CD4-positive, alpha-beta T cell treated with Interleukin-15 for 1 hour (primary cell): ENCODE measurements around the gene NTRK1.

ENCODE experiments used
- DNase-seq: peaks from one replicate; pipeline ENCODE4 v3.0.0-alpha.2; 2020

Gene NTRK1

DNA sequence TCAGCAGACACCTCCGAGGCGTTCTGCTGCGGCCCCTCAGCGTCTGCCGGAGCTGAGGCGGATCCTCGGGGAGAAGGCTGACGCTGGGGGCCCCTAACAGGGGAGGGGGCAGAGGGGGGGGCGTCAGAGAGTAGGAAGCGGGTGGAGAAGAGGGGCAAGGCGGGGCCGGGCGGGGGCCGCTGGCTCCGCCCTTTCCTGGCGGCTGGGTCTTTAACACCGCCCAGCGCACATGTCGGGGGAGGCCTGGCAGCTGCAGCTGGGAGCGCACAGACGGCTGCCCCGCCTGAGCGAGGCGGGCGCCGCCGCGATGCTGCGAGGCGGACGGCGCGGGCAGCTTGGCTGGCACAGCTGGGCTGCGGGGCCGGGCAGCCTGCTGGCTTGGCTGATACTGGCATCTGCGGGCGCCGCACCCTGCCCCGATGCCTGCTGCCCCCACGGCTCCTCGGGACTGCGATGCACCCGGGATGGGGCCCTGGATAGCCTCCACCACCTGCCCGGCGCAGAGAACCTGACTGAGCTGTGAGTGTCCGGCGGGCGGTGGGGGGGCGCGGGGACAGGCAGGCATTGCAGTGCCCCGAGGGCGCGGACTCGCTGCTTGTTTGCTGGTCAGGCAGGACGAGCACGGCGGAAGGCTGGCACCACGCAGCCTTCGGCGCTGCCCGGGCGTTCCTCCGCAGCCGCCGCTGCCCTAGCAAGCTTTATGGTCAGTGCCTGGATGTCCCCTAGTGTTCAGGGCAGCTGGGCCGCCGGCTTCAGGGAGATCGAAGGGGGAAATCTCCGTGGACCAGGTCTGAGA, at the start of gene NTRK1:
NTRK1 (plus strand) TSS at position 238 of the 796 bp plus-strand sequence; CDS start at position 308, 70 bp downstream.
- peak; percentile 62 for DNase-seq

DNA sequence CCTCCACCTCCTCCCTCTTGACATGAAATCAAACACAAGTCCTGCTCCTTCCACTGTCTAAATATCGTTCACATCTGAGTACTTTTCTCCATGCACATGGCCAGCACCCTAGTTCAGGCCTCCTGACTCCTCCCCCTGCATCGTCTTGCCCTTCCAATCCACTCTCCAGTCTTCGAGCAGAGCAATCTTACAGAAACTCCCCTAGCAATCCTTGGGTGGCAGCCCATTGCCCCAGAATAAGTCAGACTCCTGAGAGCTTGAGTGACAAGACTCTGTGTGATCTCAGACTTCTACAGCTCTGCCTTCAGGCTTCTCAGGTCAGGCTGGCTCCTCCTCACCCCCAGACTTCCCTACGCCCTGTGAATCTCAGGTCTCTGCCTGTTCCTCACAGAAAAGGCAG, 49.5 kb upstream of the NTRK1 start:
- no peak for DNase-seq

DNA sequence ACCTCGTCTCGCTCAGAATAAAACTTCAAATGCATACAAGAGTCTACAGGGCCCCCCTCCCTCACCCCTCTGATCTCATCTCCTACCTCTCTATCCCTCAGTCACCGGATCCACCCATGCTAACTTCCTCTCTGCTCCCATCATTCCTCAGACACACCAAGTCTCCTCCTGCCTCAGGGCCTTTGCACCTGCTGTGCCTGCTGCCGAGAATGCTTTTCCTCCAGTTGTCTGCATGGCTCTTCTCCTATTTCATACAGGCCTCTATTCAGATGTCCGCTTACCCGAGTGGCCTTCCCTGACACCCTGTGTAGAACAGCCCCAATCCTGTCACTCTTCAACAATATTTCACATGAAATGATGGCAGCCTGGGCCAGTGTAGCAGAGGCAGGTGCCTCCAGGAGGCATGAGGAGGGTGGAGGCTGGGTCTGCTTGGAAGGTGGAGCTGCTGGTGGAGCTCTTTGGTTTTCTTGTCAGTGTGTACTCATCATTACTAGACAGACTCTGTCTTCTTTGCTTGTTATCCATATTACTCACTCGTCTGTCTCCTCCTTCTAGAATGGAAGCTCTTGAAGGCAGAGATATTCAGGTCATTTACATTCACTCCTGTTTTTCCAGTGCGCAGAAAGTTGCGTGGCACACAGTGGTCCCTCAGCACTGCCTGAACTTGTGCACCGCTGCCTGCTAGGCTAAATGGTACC, 48.2 kb upstream of the NTRK1 start:
- DNase-seq = no peak

DNA sequence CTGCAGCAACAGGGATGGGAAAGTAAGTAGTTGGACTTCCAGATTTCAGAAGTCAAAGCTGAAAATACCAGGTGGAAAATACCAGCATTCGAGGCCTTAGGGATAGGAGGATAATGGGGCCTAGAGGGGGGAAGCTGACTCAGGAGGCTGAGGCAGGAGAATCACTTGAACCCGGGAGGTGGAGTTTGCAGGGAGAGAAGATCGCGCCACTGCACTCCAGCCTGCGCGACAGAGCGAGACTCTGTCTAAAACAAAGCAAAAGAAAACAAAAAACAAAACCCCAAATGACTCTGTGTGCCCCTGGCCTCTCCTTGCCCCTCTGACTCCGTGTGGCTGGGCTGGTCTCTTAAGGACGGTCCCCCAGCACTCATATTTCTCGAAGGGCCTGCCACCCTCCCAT, 47.4 kb upstream of the NTRK1 start:
- no peak for DNase-seq

DNA sequence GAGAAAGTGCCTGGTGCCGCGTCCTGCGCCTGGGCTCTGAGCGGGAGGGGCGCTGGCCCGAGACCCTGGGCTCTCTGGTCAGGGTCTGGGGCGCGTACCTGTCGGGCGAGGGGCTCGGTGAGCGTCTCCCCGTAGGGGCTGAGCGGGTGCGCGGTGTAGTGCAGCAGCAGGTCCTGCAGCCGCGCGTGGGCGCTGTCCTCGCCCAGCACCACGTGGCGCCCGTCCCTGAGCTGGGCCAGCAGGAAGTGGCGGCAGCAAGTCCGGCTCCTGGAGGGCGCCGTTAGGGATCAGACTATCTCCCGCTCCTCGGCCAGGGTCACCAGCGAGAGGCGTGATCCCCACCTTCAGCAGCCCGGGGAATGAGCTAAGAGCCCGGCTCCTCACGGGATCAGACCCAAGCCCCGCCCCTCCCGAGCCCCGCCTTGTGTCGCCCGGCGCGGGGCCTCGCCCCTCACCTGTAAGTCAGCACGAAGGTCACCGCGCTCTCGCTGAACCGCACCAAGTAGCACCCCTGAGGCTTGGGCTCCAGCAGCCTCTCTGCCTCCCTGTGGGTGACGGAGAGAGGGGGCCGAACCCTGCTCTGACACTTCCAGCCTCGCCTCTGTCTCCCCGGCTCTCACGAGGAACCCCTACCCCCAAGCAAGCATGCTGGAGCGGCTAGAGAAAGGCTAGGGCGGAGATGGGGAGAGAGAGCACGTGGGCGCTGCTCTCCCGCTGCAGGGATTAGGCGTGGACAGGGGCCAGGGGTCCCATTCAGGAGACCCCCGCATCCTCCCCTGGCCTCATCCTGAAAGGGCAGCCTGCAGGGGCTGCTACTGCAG, 46.7 kb upstream of the NTRK1 start:
- DNase-seq = peak; percentile 71

DNA sequence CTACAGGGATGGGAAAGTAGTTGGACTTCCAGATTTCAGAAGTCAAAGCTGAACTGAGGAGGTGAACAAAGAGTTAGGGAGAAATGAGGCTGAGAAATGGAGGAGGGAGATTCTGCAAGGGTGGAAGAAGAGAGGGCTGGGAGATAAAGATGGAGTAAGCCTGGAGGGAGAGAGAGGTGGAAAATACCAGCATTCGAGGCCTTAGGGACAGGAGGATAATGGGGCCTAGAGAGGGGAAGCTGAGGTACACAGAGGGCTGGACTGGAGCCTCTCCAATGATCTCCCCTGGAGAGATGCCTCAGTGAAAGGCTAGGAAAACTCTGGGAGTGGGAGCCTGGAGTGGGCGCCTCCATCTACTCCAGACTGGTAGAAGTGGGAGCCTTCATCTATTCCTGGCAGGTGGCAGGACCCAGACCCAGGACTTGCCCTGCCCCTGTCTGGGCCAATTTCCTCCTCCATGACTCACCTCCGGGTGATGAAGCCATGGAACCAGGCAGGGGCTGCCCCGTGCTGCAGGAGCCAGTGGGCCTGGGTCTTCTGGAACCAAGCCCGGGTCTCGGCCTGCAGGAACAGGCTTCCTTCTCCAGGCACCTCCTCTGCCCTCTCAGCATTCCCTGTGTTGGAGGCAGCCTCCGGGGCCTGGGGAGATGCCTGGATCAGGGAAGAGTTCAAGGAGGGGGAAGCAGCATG, 45.9 kb upstream of the NTRK1 start:
- DNase-seq = no peak

DNA sequence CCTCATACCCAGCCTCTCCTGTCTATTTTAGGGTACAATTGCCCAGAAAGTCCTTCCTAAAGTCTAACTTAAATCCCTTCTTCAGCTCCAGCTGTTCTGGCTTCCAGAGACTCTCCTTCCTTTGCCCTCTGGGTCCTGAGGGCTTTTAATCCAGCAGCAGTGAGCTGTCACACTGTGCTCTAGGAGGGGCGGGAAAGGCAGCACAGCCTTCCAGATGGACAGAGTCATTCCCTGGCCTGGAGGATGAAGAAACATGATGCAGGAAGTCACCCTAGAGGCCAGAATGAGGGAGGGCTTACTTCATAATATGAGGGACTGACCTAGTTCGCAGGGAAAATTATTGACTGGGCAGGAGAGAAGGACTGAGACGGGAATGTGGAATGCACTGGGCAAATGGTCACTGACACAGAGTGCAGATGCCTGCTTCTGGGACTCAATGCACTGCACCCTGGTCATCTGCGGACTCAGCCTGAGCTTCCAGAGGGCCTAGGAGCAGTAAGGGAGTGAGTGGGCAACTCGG, 45.3 kb upstream of the NTRK1 start:
- DNase-seq = no peak

DNA sequence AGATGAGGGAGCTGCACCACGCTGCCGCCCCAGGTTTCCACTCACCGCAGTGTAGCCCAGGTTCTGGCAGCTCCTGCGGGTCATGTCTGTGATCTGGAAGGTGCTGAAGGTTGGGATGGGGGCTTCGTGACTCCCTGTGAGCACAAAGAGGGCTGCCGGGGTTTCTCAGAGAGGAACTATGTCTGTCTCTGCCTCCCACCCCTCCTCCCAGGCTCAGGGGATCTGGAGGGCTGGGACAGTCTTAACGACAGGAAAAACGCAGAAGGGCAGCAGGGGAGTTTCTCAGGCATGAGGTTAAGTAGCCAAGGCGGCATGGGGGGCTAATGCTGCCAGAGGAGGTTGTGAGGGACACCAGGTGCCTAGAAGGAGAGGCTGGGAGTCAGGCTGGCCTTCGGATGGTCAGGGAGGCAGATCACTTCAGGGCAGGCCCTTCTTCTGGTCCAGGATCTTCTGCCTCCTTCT, 44.7 kb upstream of the NTRK1 start:
- DNase-seq = no peak

DNA sequence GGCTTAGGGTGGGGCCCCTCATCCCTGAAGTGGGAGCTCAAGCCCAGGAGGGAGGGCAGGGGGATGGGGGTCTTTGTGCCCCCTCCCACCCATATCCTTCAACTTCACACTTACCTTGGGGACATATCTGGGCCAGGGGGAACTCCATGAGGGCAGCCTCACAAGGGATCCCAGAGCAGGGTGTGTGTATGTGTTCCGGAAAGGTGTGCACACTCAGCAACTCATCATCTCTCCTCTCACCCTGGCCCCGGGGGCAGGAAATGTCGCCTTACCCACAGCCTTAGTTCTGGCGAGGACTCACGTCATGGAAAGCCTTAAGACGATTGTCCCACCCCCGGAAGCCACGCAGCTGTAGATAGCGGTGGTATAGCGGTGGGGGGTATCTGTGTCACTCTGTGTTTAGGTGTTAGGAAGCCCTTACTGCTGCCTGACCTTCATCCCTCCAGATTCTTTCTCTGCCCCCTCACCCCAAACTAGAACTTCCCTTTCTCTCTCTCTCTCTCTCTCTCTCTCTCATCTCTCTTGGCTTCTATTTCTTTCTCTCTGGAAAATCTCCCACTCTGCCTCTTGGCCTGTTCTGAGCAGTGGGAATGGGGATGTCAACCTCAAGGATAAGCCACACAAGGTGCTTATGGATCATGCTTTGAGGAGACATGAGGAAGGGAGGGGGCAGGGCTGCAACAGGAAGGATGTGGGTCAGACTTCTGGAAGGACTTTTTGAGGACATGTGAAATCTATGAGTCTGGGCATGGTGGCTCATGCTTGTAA, 43.9 kb upstream of the NTRK1 start, which contains the start of gene SH2D2A:
SH2D2A (minus strand) TSS at position 288 of the 768 bp plus-strand sequence; CDS start at position 148, 140 bp downstream.
- DNase-seq = peak; percentile 96

DNA sequence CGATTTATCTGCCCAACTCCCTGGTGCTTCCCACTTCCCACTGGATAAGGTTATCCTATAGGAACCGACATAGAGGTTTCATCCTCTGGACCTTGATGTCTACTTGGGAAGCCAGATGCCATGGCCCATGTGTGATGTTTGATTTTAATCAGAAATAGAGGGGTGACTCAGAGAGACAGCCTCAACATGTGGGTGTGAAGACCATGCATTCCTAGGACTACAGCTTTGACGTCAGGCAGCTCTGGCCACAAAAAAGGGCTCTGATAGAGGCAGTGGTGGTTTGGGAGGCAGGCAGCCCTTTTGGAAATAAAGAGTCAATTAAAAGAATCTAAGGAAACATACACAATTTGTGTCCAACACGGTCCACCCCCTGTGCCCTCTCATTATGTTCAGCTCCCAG, 38.9 kb upstream of the NTRK1 start:
- DNase-seq = no peak

DNA sequence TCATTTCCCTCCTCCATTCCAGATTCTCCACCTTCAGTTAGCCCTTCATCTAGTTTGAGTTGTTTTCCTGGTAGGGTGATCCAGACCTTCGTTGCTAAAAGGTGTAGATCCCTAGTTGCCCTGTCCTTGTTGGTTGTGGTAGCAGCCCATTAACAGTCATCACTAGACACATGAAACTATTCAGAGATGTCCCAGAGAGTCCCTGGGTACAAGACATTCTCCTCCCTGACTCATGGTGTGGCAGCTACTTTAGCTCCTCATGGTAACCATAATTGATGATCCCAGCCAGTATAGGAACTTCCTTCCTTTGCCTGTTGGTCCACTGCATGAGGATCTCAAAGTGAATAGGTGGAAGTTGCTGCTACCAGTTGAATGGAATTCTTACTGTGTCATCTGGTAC, 38.0 kb upstream of the NTRK1 start:
- no peak for DNase-seq

DNA sequence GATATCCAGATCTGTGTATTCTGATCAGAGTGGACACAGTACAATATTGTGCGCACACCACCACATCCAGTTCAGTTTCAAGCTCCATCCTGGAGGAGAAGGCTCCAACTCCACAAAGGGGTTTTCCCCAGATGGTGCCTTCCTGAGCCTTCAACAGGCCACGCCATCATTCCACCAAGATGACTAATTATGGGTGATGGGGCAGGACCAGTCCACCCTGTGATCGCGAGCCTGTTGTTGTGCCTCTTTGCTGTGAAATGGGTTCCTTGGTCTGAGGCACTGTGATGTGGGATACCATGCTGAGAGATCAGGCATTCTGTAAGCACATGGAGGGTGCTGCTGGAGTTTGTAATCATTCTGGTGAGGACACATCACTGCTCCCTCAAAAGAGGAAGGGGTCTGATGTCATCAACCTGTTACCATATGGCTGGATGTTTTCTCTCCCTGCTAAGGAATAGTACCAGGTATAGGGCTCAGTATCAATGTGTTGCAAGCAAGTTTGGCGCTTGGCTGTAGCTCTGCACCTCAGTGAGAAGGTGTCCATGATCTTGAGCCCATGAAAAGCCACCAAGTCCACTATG, 37.4 kb upstream of the NTRK1 start:
- DNase-seq = no peak

DNA sequence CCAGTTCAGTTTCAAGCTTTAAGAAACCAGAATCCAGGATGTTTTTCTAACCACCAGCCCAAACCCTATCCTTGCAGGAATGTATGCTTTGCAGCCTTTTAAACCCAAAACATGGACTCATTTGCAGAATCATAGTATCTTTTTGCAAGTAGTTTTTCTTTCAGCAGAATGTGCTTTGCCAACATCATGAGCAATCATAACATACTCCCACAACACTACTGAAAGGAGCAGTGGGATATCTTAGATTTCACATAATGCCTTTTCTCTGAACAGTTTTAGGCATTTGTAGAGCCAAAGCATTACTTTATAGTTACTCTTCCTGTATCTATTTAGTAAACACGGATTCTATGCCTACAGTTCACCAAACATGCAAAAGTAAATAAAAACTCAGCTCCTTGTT, 34.0 kb upstream of the NTRK1 start:
- no peak for DNase-seq

DNA sequence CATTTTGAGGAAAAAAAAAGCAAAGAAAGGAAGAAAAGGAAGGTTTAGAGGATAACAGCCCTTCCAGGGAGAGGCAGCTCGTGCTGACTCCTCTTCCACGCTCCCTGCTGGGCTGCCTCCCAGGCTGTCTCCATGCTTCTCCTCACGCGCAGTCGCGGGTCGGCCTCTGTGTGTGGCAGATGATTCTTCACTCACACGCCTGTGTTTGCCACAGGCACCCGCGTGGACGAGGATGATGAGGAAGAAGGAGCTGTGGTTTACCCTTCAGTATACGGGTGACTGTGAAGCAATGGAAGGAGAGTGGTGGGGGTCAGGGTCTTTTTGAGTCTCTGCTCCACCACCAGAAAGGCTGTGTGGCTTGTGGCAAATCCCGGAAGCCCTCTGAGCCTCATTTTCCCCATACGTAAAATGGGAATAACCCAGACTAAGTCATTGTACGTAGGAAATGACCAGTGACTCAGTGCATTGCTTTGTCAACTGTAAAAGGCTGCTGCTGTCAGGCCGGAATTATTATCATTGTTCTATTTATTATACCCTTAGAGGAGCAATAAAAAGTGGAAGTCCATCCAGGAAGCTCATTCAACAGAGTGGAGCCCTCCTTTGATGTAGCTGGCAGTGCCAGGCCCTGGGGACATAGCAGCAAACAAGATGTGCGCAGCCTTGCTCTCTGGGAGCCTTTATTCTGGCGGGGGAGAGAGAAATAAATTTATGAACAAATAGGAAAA, 32.1 kb upstream of the NTRK1 start:
- no peak for DNase-seq

DNA sequence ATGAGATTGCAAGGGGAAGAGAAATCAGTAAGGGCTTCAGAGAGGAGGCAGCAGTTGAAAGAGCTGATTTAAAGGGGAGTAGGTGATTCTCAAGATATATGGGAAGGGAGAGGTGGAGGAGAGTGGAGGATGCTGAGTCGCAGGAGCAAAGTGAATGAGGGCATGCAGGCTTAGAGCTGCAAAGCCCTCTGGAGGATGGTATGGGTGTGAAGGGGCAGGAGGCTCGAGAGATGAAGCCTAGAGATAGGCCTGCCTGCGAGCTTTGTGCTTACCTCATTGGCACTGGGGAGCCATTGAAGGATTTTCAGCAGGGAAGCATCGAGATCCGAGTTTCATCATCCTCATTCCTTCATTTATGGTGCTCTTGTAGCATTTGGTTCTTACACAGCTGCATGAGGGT, 28.2 kb upstream of the NTRK1 start:
- DNase-seq = no peak

DNA sequence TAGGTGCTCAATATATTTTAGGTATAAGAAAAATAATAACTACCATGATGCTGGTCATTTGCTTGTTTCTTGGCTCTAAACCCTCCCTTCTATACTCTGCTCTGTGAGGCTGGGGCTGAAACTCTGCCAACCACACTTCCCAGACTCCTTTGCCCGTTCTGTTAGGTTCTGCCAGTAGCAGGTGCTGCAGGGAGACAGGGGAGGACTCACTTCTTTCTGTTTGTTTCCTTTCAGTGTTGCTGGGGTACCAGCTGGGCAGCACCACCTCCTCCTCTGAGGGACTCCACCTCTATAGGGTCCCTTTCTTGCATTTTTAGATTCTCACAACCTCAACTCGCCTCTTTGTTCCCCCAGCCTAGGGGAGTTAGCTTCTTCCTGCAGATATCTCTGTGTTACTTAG, 27.1 kb upstream of the NTRK1 start:
- no peak for DNase-seq

DNA sequence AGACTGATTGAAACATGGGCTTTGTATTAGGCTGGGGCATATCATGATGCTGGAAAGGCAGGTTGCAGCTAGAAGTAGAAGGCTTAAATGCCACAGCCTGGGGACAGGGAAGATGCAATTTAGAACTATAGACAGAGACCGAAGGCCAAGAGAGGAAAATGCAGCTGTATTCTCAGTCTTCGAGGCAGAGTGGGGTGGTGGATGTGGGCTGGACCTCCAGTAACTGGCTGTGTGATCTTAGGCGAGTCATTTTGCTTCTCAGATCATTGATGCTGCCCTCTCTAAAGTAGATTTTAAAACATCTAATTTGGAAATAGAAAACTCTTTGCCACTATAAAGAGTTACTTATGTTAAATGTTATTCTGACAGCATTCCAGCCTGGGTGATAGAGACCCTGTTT, 26.3 kb upstream of the NTRK1 start:
- DNase-seq = no peak

DNA sequence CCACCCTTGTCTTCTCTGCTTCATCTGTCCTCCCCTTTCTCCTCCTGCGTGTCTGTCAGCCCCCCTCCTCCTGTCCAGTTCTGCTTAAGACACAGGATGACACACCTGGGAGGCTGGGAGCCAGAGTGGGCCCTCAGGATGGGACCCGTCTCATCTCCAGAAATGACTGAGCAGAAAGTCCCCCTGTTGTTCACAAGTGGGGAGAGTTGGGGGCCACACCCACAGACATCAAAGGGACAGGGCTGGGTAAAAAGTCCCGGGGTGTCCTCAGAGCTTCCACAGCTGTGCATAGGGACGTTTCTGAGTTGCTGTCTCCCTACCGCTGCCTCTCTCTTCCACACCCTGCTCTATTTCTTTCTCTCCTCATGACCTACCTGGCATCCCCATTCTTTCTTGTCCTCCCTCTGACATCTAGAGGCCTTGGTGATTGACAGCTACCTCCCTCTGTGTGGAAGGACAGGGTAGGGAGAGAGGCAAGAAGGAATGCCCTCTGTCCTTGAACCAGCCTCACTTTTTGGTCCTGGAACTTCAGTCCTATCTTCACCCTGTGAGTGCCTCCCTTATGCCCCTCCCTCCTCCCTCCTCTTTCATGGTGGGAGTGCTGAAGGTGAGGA, 24.5 kb upstream of the NTRK1 start:
- no peak for DNase-seq

DNA sequence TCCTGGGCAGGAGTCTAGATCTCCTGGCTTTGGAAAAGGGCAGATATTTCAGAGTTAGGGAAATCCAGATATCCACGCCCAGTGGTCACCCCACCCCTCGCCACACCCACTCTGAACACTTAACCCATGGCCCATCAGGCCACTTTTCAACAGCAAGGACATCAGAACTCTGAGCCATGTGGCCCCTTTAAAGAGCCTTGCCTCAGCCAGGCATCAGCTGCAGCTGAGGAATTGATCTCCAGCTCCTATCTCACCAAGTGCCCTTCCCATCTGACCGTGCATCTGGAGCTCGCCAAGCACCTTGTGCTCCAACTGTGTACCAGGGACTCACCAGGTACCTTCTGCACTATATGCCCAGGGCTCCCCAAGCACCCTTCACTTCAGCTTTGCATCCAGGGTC, 23.8 kb upstream of the NTRK1 start:
- DNase-seq = no peak

DNA sequence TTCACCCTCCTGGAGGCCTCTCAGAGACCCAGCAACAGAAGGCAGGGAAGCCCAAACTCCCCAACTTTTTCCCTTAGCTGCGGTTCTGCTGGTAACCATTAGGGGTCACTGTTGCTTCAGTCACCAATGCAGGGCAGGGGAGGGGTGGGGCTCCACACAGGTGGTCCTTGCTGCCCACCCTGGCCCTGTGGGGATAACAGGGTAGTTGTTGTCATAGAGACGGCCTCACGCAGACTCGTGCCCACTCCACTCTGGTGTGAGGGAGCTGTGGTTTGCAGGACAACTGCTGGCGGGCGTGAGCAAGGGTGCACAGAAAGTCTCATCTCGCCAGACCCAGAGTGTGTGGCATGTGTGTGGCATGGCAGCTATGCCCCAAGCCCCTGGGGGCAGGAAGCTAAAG, 21.7 kb upstream of the NTRK1 start:
- peak; percentile 34 for DNase-seq
